ENCODE measurements around the gene DLG5.

- TF ChIP-seq, protein P1, sequence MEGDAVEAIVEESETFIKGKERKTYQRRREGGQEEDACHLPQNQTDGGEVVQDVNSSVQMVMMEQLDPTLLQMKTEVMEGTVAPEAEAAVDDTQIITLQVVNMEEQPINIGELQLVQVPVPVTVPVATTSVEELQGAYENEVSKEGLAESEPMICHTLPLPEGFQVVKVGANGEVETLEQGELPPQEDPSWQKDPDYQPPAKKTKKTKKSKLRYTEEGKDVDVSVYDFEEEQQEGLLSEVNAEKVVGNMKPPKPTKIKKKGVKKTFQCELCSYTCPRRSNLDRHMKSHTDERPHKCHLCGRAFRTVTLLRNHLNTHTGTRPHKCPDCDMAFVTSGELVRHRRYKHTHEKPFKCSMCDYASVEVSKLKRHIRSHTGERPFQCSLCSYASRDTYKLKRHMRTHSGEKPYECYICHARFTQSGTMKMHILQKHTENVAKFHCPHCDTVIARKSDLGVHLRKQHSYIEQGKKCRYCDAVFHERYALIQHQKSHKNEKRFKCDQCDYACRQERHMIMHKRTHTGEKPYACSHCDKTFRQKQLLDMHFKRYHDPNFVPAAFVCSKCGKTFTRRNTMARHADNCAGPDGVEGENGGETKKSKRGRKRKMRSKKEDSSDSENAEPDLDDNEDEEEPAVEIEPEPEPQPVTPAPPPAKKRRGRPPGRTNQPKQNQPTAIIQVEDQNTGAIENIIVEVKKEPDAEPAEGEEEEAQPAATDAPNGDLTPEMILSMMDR (IDR thresholded peaks at IDR 0.05): no peak
- TF ChIP-seq EZH2 (IDR thresholded peaks at IDR 0.05; ENCODE audit: borderline replicate concordance, insufficient read depth, low read depth, low read length, poor library complexity, severe bottlenecking): no peak
Measured at GRCh38 chr10:77922055-77922454, 4.5 kb downstream of the DLG5 start.
